Liver (tissue), 9 donors: Measurements from ENCODE around the gene IRF2BP2. TPM values are rescaled to one million over a fixed set of nuclear protein-coding genes. Genes with fewer than 3 reads are reported as not detected.

Experiments
- DNase-seq: peaks from one replicate; pipeline ENCODE4 v3.0.0-alpha.2; 2017; ENCODE audit warnings: low spot score
- H3K27ac ChIP-seq, 2 donors: one replicate each; pipeline ENCODE4 v1.7.0; 2013; ENCODE audit warnings: inconsistent platforms in 2 of 2, low read length in 2 of 2, control low read depth in 1 of 2, low read depth in 1 of 2, mild to moderate bottlenecking in 1 of 2
- H3K27me3 ChIP-seq, 4 donors: one replicate each; pipeline versions ENCODE4 v1.6.1 to v1.7.0; 2013; ENCODE audit warnings: low read length in 3 of 4, inconsistent platforms in 1 of 4, mild to moderate bottlenecking in 1 of 4, moderate library complexity in 1 of 4; ENCODE audit not compliant: control insufficient read depth in 4 of 4, insufficient read depth in 4 of 4
- H3K36me3 ChIP-seq, 4 donors: one replicate each; pipeline versions ENCODE4 v1.6.1 to v1.7.0; 2013; ENCODE audit warnings: low read length in 3 of 4, mild to moderate bottlenecking in 3 of 4, low read depth in 1 of 4, moderate library complexity in 1 of 4; ENCODE audit not compliant: control insufficient read depth in 4 of 4, insufficient read depth in 3 of 4
- H3K4me1 ChIP-seq, 4 donors: one replicate each; pipeline versions ENCODE4 v1.6.1 to v1.7.0; 2013; ENCODE audit warnings: low read length in 3 of 4, mild to moderate bottlenecking in 3 of 4, moderate library complexity in 1 of 4; ENCODE audit not compliant: control insufficient read depth in 4 of 4, insufficient read depth in 4 of 4
- H3K4me3 ChIP-seq, 3 donors: one replicate each; pipeline versions ENCODE4 v1.6.1 to v1.7.0; 2013; ENCODE audit warnings: low read length in 3 of 3, control low read depth in 1 of 3, low read depth in 1 of 3, mild to moderate bottlenecking in 1 of 3
- H3K9ac ChIP-seq, 2 donors: one replicate each; pipeline ENCODE4 v1.7.0; 2013; ENCODE audit warnings: low read length in 2 of 2, mild to moderate bottlenecking in 2 of 2, moderate library complexity in 2 of 2, control low read depth in 1 of 2, low read depth in 1 of 2
- H3K9me3 ChIP-seq, 4 donors: one replicate each; pipeline versions ENCODE4 v1.6.1 to v1.7.0; 2013; ENCODE audit warnings: low read length in 3 of 4; ENCODE audit not compliant: control insufficient read depth in 4 of 4
- ATF3 ChIP-seq: IDR thresholded peaks from 2 replicates; pipeline ENCODE4 v1.6.1; 2016; ENCODE audit warnings: antibody characterized with exemption
- CTCF ChIP-seq: fragments of 150-350 bp; IDR thresholded peaks from 2 replicates; pipeline ENCODE4 v1.5.1; 2017; ENCODE audit warnings: improper control_type of control experiment, low read depth, low read length; ENCODE audit not compliant: missing input control
- EGR1 ChIP-seq, 2 donors: IDR thresholded peaks; 2 replicates each; pipeline ENCODE4 v1.6.1; 2016 to 2018; ENCODE audit warnings: antibody characterized with exemption in 2 of 2, low read depth in 2 of 2
- FOXA1 ChIP-seq: IDR thresholded peaks from 2 replicates; pipeline ENCODE4 v1.6.1; 2016; ENCODE audit warnings: antibody characterized with exemption
- FOXA2 ChIP-seq: IDR thresholded peaks from 2 replicates; pipeline ENCODE4 v1.6.1; 2016; ENCODE audit warnings: antibody characterized with exemption
- GABPA ChIP-seq, 2 donors: IDR thresholded peaks in 1 of 2; conservative IDR thresholded peaks in 1 of 2; 2 replicates each; pipeline ENCODE4 v1.6.1; 2016; ENCODE audit warnings: antibody characterized with exemption in 2 of 2, mild to moderate bottlenecking in 1 of 2, moderate library complexity in 1 of 2
- HNF4A ChIP-seq, 2 donors: conservative IDR thresholded peaks; 2 replicates each; pipeline ENCODE4 v1.6.1; 2016; ENCODE audit warnings: antibody characterized with exemption in 2 of 2, mild to moderate bottlenecking in 2 of 2
- JUND ChIP-seq, 2 donors: IDR thresholded peaks; 2 replicates each; pipeline ENCODE4 v1.6.1; 2016; ENCODE audit warnings: antibody characterized with exemption in 2 of 2
- NR2F2 ChIP-seq: IDR thresholded peaks from 2 replicates; pipeline ENCODE4 v1.6.1; 2016; ENCODE audit warnings: antibody characterized with exemption
- RAD21 ChIP-seq, 2 donors: IDR thresholded peaks; 2 replicates each; pipeline ENCODE4 v1.6.1; 2016; ENCODE audit warnings: antibody characterized with exemption in 2 of 2, mild to moderate bottlenecking in 2 of 2
- RXRA ChIP-seq, 2 donors: IDR thresholded peaks; 2 replicates each; pipeline ENCODE4 v1.6.1; 2017 to 2018; ENCODE audit warnings: antibody characterized with exemption in 2 of 2, mild to moderate bottlenecking in 1 of 2
- SP1 ChIP-seq: IDR thresholded peaks from 2 replicates; pipeline ENCODE4 v1.6.1; 2018; ENCODE audit warnings: antibody characterized with exemption, mild to moderate bottlenecking
- YY1 ChIP-seq: IDR thresholded peaks from 2 replicates; pipeline ENCODE4 v1.6.1; 2016; ENCODE audit warnings: antibody characterized with exemption, mild to moderate bottlenecking
- ZBTB33 ChIP-seq: IDR thresholded peaks from 2 replicates; pipeline ENCODE4 v1.6.1; 2016; ENCODE audit warnings: antibody characterized with exemption
- WGBS: extraction: QIAGEN DNeasy Blood & Tissue Kit; methylation state at CpG from one replicate; pipeline ENCODE4 v1.1.7; 2013; 5-methylcytosine and 5-hydroxymethylcytosine counted together
- polyA plus RNA-seq, 2 donors: library from polyadenylated mRNA; stranded (reverse) in 1 of 2; unstranded in 1 of 2; fragments of 200-250 nt in 1 of 2; fragments of >200 nt in 1 of 2; fragmentation: Nextera tagmentation in 1 of 2; extraction: Ambion mirVana in 1 of 2; gene quantifications; one replicate each; pipeline versions ENCODE4 v1.2.1 to v1.2.3, GENCODE V29; 2013 to 2015
- total RNA-seq, 2 donors: library from RNA; depleted of rRNA; stranded (reverse); fragments of >200 nt; gene quantifications; one replicate each; pipeline ENCODE4 v1.2.3, GENCODE V29; 2014
- TF ChIP-seq, protein P1 (sequence below): IDR thresholded peaks from 2 replicates; pipeline ENCODE4 v1.6.1; 2016; ENCODE audit warnings: antibody characterized with exemption
- TF ChIP-seq, protein P2 (sequence below): IDR thresholded peaks from 2 replicates; pipeline ENCODE4 v1.6.1; 2016; ENCODE audit warnings: antibody characterized with exemption, mild to moderate bottlenecking
- donor health status: healthy.
- donor health status: healthy.
- donor health status: healthy.
- donor health status: healthy.
- donor health status: healthy.

Gene IRF2BP2
- total and polyA plus RNA-seq, 4 donors: 22.2 to 48.2 (median 35.4) TPM

GRCh38 chr1:234656944-234657654 is 47.1 kb upstream of the IRF2BP2 start:
- no peak for DNase-seq
- Histone ChIP-seq H3K27ac (peak overlapping the region; percentile 67 to 76), H3K9ac (no peak overlapping the region), H3K4me1 (peaks cover 0 to 14% (median 5%) of the 10 kb centered on the region in 4 donors), H3K9me3 (no peaks in the 10 kb centered on the region), H3K4me3 (no peak overlapping the region), H3K36me3 (no peaks in the 10 kb centered on the region), H3K27me3 (no peaks in the 10 kb centered on the region)
- TF ChIP-seq SP1 (no peak), RAD21 (IDR thresholded peaks at IDR 0.05) (peak; percentile 53 to 57), ZBTB33 (no peak), ATF3 (no peak), HNF4A (conservative IDR thresholded peaks at IDR 0.05) (peak in 1 of 2 donors; percentile 17), CTCF (peak; percentile 8), FOXA2 (peak; percentile 47), FOXA1 (peak; percentile 24), YY1 (peak; percentile 65)
- TF ChIP-seq, protein P1, sequence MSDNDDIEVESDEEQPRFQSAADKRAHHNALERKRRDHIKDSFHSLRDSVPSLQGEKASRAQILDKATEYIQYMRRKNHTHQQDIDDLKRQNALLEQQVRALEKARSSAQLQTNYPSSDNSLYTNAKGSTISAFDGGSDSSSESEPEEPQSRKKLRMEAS: peak; percentile 17
- 65% methylated on average over 12 of the region's 12 CpGs for WGBS

- 93% methylated on average over 17 of the region's 17 CpGs for WGBS
- no peak overlapping the region for H3K9ac ChIP-seq
Observed at GRCh38 chr1:234656070-234656895, 46.3 kb upstream of the IRF2BP2 start.

More at GRCh38 chr1:234656070-234656895, 46.3 kb upstream of the IRF2BP2 start:
- DNase-seq: no peak
- TF ChIP-seq NR2F2 (no peak), RAD21 (IDR thresholded peaks at IDR 0.05) (no peak), FOXA1 (no peak), ZBTB33 (no peak), YY1 (no peak), GABPA (IDR thresholded peaks at IDR 0.05 in 1 of 2, conservative IDR thresholded peaks at IDR 0.05 in 1 of 2) (no peak), CTCF (no peak), JUND (IDR thresholded peaks at IDR 0.05) (no peak), SP1 (no peak), EGR1 (IDR thresholded peaks at IDR 0.05; ENCODE audit: low read depth in 2 of 2) (no peak), HNF4A (conservative IDR thresholded peaks at IDR 0.05) (no peak), RXRA (IDR thresholded peaks at IDR 0.05) (no peak), FOXA2 (no peak)
- TF ChIP-seq, protein P2, sequence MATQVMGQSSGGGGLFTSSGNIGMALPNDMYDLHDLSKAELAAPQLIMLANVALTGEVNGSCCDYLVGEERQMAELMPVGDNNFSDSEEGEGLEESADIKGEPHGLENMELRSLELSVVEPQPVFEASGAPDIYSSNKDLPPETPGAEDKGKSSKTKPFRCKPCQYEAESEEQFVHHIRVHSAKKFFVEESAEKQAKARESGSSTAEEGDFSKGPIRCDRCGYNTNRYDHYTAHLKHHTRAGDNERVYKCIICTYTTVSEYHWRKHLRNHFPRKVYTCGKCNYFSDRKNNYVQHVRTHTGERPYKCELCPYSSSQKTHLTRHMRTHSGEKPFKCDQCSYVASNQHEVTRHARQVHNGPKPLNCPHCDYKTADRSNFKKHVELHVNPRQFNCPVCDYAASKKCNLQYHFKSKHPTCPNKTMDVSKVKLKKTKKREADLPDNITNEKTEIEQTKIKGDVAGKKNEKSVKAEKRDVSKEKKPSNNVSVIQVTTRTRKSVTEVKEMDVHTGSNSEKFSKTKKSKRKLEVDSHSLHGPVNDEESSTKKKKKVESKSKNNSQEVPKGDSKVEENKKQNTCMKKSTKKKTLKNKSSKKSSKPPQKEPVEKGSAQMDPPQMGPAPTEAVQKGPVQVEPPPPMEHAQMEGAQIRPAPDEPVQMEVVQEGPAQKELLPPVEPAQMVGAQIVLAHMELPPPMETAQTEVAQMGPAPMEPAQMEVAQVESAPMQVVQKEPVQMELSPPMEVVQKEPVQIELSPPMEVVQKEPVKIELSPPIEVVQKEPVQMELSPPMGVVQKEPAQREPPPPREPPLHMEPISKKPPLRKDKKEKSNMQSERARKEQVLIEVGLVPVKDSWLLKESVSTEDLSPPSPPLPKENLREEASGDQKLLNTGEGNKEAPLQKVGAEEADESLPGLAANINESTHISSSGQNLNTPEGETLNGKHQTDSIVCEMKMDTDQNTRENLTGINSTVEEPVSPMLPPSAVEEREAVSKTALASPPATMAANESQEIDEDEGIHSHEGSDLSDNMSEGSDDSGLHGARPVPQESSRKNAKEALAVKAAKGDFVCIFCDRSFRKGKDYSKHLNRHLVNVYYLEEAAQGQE: no peak
- no peaks in the 10 kb centered on the region for H3K27me3 ChIP-seq
- no peaks in the 10 kb centered on the region for H3K36me3 ChIP-seq
- no peak overlapping the region for H3K4me3 ChIP-seq
- H3K9me3 ChIP-seq: no peaks in the 10 kb centered on the region
- peak overlapping the region; percentile 67 to 76 for H3K27ac ChIP-seq
- H3K4me1 ChIP-seq: peaks cover 0 to 14% (median 5%) of the 10 kb centered on the region in 4 donors
